GM12875 (cell line): Measurements from ENCODE around the gene ITSN1.

ENCODE experiments used
- H3K4me3 ChIP-seq: one replicate; pipeline ENCODE4 v1.5.1; 2011; ENCODE audit warnings: low read depth, low read length, control low read depth
- CTCF ChIP-seq: IDR thresholded peaks from 2 replicates; pipeline ENCODE4 v1.5.1; 2011; ENCODE audit warnings: low read depth, mild to moderate bottlenecking, control low read depth, inconsistent platforms, low read length, moderate library complexity, borderline replicate concordance; ENCODE audit not compliant: insufficient read depth

The ITSN1 gene

DNA sequence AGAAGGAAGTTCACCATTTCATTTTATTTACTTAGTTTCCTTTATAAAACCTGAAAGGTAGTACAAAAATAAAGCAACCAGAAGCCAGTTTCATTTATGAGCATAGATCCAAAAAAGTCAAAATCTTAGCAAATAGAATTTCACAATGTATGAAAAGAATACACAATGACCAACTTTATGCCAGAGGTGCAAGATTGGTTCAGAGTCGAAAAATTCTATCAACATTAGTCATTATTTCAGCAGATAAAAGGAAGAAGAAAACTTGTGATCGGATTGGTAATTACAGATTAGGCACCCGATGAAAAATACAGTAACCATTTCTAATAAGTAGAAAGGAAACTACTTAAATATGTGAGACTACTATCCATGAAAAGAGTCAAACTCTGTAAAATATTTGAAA lies 89.1 kb downstream of the ITSN1 start:
- no peak for TF ChIP-seq CTCF
- no peak overlapping the region for H3K4me3 ChIP-seq

GRCh38 chr21:33732038-33732437 lies 89.7 kb downstream of the ITSN1 start:
- TF ChIP-seq CTCF, result no peak
- no peak overlapping the region for H3K4me3 ChIP-seq

DNA sequence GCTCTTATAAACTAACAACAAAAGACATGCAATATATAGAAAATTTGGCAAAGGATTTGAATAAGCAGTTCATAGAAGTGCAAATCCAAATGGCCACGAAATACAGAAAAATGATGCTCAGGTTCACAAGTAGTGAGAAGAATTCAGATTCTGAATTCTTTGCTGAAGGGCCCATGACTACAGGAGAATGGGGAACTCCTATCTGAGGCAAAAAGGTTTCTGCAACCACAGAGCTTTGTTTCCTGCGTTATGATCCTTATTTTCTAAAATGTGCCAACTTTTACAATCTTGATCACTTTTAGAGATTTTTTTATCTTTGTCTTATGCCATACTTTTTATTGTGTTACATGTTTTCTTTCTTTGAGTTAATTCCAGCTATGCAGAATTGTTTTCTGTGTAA lies 91.3 kb downstream of the ITSN1 start:
- no peak overlapping the region for H3K4me3 ChIP-seq
- no peak for TF ChIP-seq CTCF

DNA sequence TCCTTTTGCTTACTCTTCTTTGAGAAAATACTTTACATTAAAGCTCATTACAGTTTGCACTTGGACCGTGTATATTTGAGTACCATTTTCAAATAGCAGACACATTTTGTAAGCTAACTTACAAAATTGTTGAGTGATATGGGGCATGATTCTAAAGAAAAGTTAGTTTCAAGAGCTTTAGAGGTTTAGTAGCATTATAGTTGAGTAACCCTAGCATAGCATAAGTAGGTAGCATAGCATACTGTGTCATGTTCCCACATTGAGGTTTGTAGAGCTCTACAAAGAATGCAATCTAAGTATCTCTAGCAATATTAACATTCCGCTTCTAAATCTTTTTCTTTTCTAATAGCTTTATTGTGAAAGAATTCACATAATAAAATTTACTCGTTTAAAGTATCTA lies 92.0 kb downstream of the ITSN1 start:
- H3K4me3 ChIP-seq, result no peak overlapping the region
- TF ChIP-seq CTCF, result no peak

GRCh38 chr21:33734818-33735217 lies 92.5 kb downstream of the ITSN1 start:
- TF ChIP-seq CTCF, result no peak
- no peak overlapping the region for H3K4me3 ChIP-seq

GRCh38 chr21:33736569-33736968 lies 94.3 kb downstream of the ITSN1 start:
- H3K4me3 ChIP-seq, result no peak overlapping the region
- no peak for TF ChIP-seq CTCF

GRCh38 chr21:33739701-33740100 lies 97.4 kb downstream of the ITSN1 start:
- no peak for TF ChIP-seq CTCF
- no peak overlapping the region for H3K4me3 ChIP-seq
